HG03025 (cell line): ENCODE data around the gene GPLD1.
A peak's percentile ranks its signal among the peaks of the same experiment; 100 is the strongest.

ENCODE experiments used
- ATAC-seq: cut with Tn5 transposase; IDR thresholded peaks from one replicate; pipeline ENCODE4 v1.9.1; 2021; ENCODE audit warnings: mild to moderate bottlenecking, moderate library complexity; ENCODE audit not compliant: unreplicated experiment, low FRiP score

Gene GPLD1

GRCh38 chr6:24501374-24501773 is 12.0 kb upstream of the GPLD1 start:
- no peak for ATAC-seq

GRCh38 chr6:24500683-24501082 is 11.3 kb upstream of the GPLD1 start:
- no peak for ATAC-seq

GRCh38 chr6:24497254-24497970 is 8.0 kb upstream of the GPLD1 start:
- no peak for ATAC-seq

- ATAC-seq, result peak; percentile 65
These were observed 5.7 kb upstream of the GPLD1 start, which contains the start of gene ALDH5A1 for GRCh38 chr6:24494821-24495795. Gene ALDH5A1, plus strand, starts transcription at chr6:24494969. Its CDS starts 28 bp downstream, at chr6:24494997.

- peak; percentile 10 for ATAC-seq
These were observed 4.8 kb upstream of the GPLD1 start for GRCh38 chr6:24493945-24494820.

- ATAC-seq, result no peak
These were observed 3.1 kb upstream of the GPLD1 start for GRCh38 chr6:24492475-24492874.

GRCh38 chr6:24490948-24491347 is 1.6 kb upstream of the GPLD1 start:
- no peak for ATAC-seq

GRCh38 chr6:24489881-24490280 is 503 bp upstream of the GPLD1 start:
- ATAC-seq, result no peak

GRCh38 chr6:24486065-24486464 is 3.3 kb downstream of the GPLD1 start:
- no peak for ATAC-seq

GRCh38 chr6:24484657-24485323 is 4.6 kb downstream of the GPLD1 start:
- no peak for ATAC-seq

GRCh38 chr6:24481449-24481848 is 7.9 kb downstream of the GPLD1 start:
- ATAC-seq, result no peak

GRCh38 chr6:24480705-24481104 is 8.7 kb downstream of the GPLD1 start:
- ATAC-seq, result no peak

- no peak for ATAC-seq
These were observed 10.5 kb downstream of the GPLD1 start for GRCh38 chr6:24478903-24479302.

GRCh38 chr6:24477070-24477469 is 12.3 kb downstream of the GPLD1 start:
- ATAC-seq, result no peak

- ATAC-seq, result no peak
These were observed 12.7 kb downstream of the GPLD1 start for GRCh38 chr6:24476631-24477030.

GRCh38 chr6:24472181-24472580 is 17.2 kb downstream of the GPLD1 start:
- no peak for ATAC-seq

GRCh38 chr6:24469811-24470210 is 19.6 kb downstream of the GPLD1 start:
- ATAC-seq, result no peak

- no peak for ATAC-seq
These were observed 24.9 kb downstream of the GPLD1 start for GRCh38 chr6:24464253-24465038.

GRCh38 chr6:24460966-24461365 is 28.4 kb downstream of the GPLD1 start:
- ATAC-seq, result no peak
